GM21723 (cell line): ENCODE results near the gene ROPN1L.
"Not testable (repeated sequence)": the region's sequence is repeated elsewhere in the genome, so short reads cannot be mapped to it uniquely, and the experiment has no call there.

Experiments
- ATAC-seq: cut with Tn5 transposase; IDR thresholded peaks from one replicate; pipeline ENCODE4 v1.9.1; 2021; ENCODE audit warnings: mild to moderate bottlenecking, moderate library complexity; ENCODE audit not compliant: unreplicated experiment

ROPN1L gene

GRCh38 chr5:10498350-10498749 lies 56.7 kb downstream of the ROPN1L start:
- ATAC-seq: no peak

- no peak for ATAC-seq
Measured at GRCh38 chr5:10499066-10499465, 57.4 kb downstream of the ROPN1L start.

- ATAC-seq: no peak
Measured at GRCh38 chr5:10499776-10500175, 58.1 kb downstream of the ROPN1L start.

- no peak for ATAC-seq
Measured at GRCh38 chr5:10500669-10501068, 59.0 kb downstream of the ROPN1L start.

GRCh38 chr5:10501554-10502075 lies 59.9 kb downstream of the ROPN1L start:
- no peak for ATAC-seq

- ATAC-seq: no peak
Measured at GRCh38 chr5:10502130-10502529, 60.5 kb downstream of the ROPN1L start.

GRCh38 chr5:10502578-10502977 lies 60.9 kb downstream of the ROPN1L start:
- ATAC-seq: no peak

- ATAC-seq: no peak
Measured at GRCh38 chr5:10503321-10503720, 61.6 kb downstream of the ROPN1L start.

- ATAC-seq: no peak
Measured at GRCh38 chr5:10503997-10504793, 62.5 kb downstream of the ROPN1L start.

- ATAC-seq: peak; percentile 72
Measured at GRCh38 chr5:10505517-10506095, 63.9 kb downstream of the ROPN1L start.

GRCh38 chr5:10506535-10506934 lies 64.9 kb downstream of the ROPN1L start:
- ATAC-seq: no peak

GRCh38 chr5:10507575-10508096 lies 66.0 kb downstream of the ROPN1L start:
- no peak for ATAC-seq

GRCh38 chr5:10509575-10509974 lies 67.9 kb downstream of the ROPN1L start:
- ATAC-seq: no peak

- no peak for ATAC-seq
Measured at GRCh38 chr5:10511741-10512640, 70.3 kb downstream of the ROPN1L start.

GRCh38 chr5:10513501-10514442 lies 72.1 kb downstream of the ROPN1L start:
- ATAC-seq: no peak

GRCh38 chr5:10514572-10514971 lies 72.9 kb downstream of the ROPN1L start:
- ATAC-seq: not testable (repeated sequence)
